Keratinocyte (primary cell): ENCODE data around the gene MS4A18.

Experiments
- EZH2 ChIP-seq: IDR thresholded peaks from one replicate; pipeline ENCODE4 v1.6.1; 2012; ENCODE audit warnings: inconsistent platforms, mild to moderate bottlenecking, low read length, moderate library complexity
- TF ChIP-seq, protein P1 (sequence below), 3 experiments: IDR thresholded peaks in 1 of 3; conservative IDR thresholded peaks in 1 of 3; optimal IDR thresholded peaks in 1 of 3; 2 replicates in 2 of 3; 3 replicates in 1 of 3; pipeline versions ENCODE3 to v1.5.1; 2011; ENCODE audit warnings: low read length in 3 of 3, mild to moderate bottlenecking in 3 of 3, moderate library complexity in 2 of 3, control low read depth in 1 of 3, inconsistent platforms in 1 of 3; ENCODE audit not compliant: insufficient read depth in 2 of 3; ENCODE audit errors: extremely low read depth in 1 of 3

GRCh38 chr11:60691661-60692060 lies 32.9 kb upstream of the MS4A18 start:
- TF ChIP-seq, protein P1, sequence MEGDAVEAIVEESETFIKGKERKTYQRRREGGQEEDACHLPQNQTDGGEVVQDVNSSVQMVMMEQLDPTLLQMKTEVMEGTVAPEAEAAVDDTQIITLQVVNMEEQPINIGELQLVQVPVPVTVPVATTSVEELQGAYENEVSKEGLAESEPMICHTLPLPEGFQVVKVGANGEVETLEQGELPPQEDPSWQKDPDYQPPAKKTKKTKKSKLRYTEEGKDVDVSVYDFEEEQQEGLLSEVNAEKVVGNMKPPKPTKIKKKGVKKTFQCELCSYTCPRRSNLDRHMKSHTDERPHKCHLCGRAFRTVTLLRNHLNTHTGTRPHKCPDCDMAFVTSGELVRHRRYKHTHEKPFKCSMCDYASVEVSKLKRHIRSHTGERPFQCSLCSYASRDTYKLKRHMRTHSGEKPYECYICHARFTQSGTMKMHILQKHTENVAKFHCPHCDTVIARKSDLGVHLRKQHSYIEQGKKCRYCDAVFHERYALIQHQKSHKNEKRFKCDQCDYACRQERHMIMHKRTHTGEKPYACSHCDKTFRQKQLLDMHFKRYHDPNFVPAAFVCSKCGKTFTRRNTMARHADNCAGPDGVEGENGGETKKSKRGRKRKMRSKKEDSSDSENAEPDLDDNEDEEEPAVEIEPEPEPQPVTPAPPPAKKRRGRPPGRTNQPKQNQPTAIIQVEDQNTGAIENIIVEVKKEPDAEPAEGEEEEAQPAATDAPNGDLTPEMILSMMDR (optimal IDR thresholded peaks at IDR 0.05 in 1 of 3, IDR thresholded peaks at IDR 0.05 in 1 of 3, conservative IDR thresholded peaks at IDR 0.05 in 1 of 3; ENCODE audit: extremely low read depth in 1 of 3, insufficient read depth in 2 of 3, low read length in 3 of 3) = no peak
- TF ChIP-seq EZH2 = no peak
